Kidney tubule cell (primary cell): ENCODE results near the gene AK8.

Experiments used
- DNase-seq: peaks from one replicate; pipeline ENCODE4 v3.0.0-alpha.2; 2018; ENCODE audit warnings: low spot score

AK8 gene

GRCh38 chr9:132877824-132878694 lies at the start of gene AK8:
Gene AK8 (minus strand): TSS chr9:132878284. CDS start chr9:132878255, 29 bp downstream.
- peak; percentile 74 for DNase-seq

- DNase-seq = no peak
These were observed 49.6 kb upstream of the AK8 start for GRCh38 chr9:132927704-132928103.

GRCh38 chr9:132923346-132923902 lies 45.3 kb upstream of the AK8 start:
- no peak for DNase-seq

- DNase-seq = no peak
These were observed 41.7 kb upstream of the AK8 start for GRCh38 chr9:132919614-132920268.

- no peak for DNase-seq
These were observed 36.8 kb upstream of the AK8 start for GRCh38 chr9:132914924-132915323.

- DNase-seq = no peak
These were observed 34.0 kb upstream of the AK8 start for GRCh38 chr9:132912131-132912530.

GRCh38 chr9:132910376-132910775 lies 32.3 kb upstream of the AK8 start:
- peak; percentile 10 for DNase-seq

GRCh38 chr9:132909311-132909710 lies 31.2 kb upstream of the AK8 start:
- DNase-seq = no peak

GRCh38 chr9:132908635-132909034 lies 30.6 kb upstream of the AK8 start:
- no peak for DNase-seq

GRCh38 chr9:132905726-132906125 lies 27.6 kb upstream of the AK8 start:
- no peak for DNase-seq

- DNase-seq = no peak
These were observed 25.7 kb upstream of the AK8 start for GRCh38 chr9:132903574-132904492.

GRCh38 chr9:132901858-132902831 lies 24.1 kb upstream of the AK8 start:
- peak; percentile 80 for DNase-seq

GRCh38 chr9:132898051-132898450 lies 20.0 kb upstream of the AK8 start:
- DNase-seq = no peak

GRCh38 chr9:132896906-132897305 lies 18.8 kb upstream of the AK8 start:
- DNase-seq = no peak

- DNase-seq = no peak
These were observed 18.2 kb upstream of the AK8 start for GRCh38 chr9:132896264-132896663.

GRCh38 chr9:132894862-132895835 lies 17.1 kb upstream of the AK8 start:
- DNase-seq = no peak

- DNase-seq = no peak
These were observed 16.3 kb upstream of the AK8 start for GRCh38 chr9:132894346-132894745.

- DNase-seq = no peak
These were observed 14.3 kb upstream of the AK8 start for GRCh38 chr9:132892400-132892799.

GRCh38 chr9:132888151-132888550 lies 10.1 kb upstream of the AK8 start:
- no peak for DNase-seq
